ENCODE measurements around the gene IL3RA.
A peak's percentile ranks its signal among the peaks of the same experiment; 100 is the strongest.
"Not testable (repeated sequence)": the region's sequence is repeated elsewhere in the genome, so short reads cannot be mapped to it uniquely, and the experiment has no call there.

The IL3RA gene

GRCh38 chrX:1332433-1332832, 4.2 kb upstream of the IL3RA start:
- DNase-seq = not testable (repeated sequence)

- no peak for DNase-seq
These were observed 1.7 kb upstream of the IL3RA start for GRCh38 chrX:1334854-1335253.

- DNase-seq = no peak
These were observed 579 bp downstream of the IL3RA start for GRCh38 chrX:1336948-1337779.

- DNase-seq = no peak
These were observed 5.1 kb downstream of the IL3RA start for GRCh38 chrX:1341545-1342184.

GRCh38 chrX:1349606-1350005, 13.0 kb downstream of the IL3RA start:
- not testable (repeated sequence) for DNase-seq

GRCh38 chrX:1351981-1352714, 15.6 kb downstream of the IL3RA start:
- DNase-seq = no peak

GRCh38 chrX:1354036-1355019, 17.7 kb downstream of the IL3RA start:
- no peak for DNase-seq

- peak; percentile 7 for DNase-seq
These were observed 18.8 kb downstream of the IL3RA start for GRCh38 chrX:1355131-1356046.

GRCh38 chrX:1357993-1358392, 21.4 kb downstream of the IL3RA start:
- no peak for DNase-seq

- DNase-seq = no peak
These were observed 22.4 kb downstream of the IL3RA start for GRCh38 chrX:1358793-1359476.

- DNase-seq = no peak
These were observed 22.9 kb downstream of the IL3RA start for GRCh38 chrX:1359477-1359873.

- no peak for DNase-seq
These were observed 23.6 kb downstream of the IL3RA start for GRCh38 chrX:1360171-1360570.

GRCh38 chrX:1361275-1361674, 24.7 kb downstream of the IL3RA start:
- no peak for DNase-seq

GRCh38 chrX:1361910-1362309, 25.3 kb downstream of the IL3RA start:
- DNase-seq = no peak

- not testable (repeated sequence) for DNase-seq
These were observed 29.8 kb downstream of the IL3RA start for GRCh38 chrX:1366363-1366762.

GRCh38 chrX:1368385-1368698, 31.8 kb downstream of the IL3RA start:
- no peak for DNase-seq

- no peak for DNase-seq
These were observed 41.7 kb downstream of the IL3RA start for GRCh38 chrX:1378306-1378759.

GRCh38 chrX:1380672-1381233, 44.2 kb downstream of the IL3RA start:
- no peak for DNase-seq

- DNase-seq = no peak
These were observed 48.2 kb downstream of the IL3RA start for GRCh38 chrX:1384658-1385252.
